ENCODE measurements around the gene CRHR2.

Gene CRHR2

DNA sequence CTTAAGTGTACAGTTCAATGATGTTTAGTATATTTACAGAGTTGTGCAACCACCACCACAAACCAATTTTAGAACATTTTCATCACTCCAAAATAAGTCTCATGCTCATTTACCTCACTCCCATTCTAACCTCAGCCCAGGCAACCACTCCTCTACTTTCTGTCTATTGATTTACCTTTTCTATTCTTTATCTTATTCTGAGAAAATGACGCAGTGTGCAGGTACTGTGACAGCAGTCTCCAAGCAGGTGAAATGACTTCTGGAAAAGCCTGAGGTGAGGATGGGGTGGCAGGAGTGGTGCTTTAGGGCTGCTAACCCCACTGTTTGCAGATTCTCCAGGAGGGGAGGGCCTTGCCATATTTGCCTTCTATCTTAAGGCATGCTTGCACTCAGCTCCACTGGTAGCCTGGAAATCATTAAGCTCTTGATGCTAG, 48.0 kb downstream of the CRHR2 start:
- TF ChIP-seq, protein P1, sequence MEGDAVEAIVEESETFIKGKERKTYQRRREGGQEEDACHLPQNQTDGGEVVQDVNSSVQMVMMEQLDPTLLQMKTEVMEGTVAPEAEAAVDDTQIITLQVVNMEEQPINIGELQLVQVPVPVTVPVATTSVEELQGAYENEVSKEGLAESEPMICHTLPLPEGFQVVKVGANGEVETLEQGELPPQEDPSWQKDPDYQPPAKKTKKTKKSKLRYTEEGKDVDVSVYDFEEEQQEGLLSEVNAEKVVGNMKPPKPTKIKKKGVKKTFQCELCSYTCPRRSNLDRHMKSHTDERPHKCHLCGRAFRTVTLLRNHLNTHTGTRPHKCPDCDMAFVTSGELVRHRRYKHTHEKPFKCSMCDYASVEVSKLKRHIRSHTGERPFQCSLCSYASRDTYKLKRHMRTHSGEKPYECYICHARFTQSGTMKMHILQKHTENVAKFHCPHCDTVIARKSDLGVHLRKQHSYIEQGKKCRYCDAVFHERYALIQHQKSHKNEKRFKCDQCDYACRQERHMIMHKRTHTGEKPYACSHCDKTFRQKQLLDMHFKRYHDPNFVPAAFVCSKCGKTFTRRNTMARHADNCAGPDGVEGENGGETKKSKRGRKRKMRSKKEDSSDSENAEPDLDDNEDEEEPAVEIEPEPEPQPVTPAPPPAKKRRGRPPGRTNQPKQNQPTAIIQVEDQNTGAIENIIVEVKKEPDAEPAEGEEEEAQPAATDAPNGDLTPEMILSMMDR (IDR thresholded peaks at IDR 0.05; ENCODE audit: low read depth, low read length, missing control alignments) = no peak
- H3K4me3 ChIP-seq (replicated peaks; ENCODE audit: low read depth, low read length) = no peak overlapping the region
- DNase-seq (ENCODE audit: extremely low read depth, low read depth) = no peak

DNA sequence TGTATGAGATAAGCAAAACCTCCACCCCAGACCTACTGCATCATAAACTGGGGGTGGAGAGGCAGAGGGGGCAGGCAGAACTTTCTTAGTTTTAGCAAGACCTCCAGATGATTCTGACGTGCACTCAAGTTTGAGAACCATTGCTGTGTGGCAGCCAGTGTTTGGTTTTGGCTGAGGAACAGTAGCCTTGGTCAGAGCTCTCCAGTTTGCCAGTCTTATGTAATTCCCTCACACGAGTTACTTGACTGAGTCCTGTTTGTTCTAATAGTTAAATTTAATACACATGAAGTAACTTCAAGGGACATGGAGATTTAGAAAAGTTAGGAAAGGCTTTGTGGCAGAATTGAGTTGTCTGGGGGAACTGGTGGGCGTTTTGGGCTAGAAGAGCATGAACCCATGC, 49.0 kb downstream of the CRHR2 start:
- TF ChIP-seq, protein P1 (IDR thresholded peaks at IDR 0.05; ENCODE audit: low read depth, low read length, missing control alignments) = no peak
- no peak for DNase-seq (ENCODE audit: extremely low read depth, low read depth)
- no peak overlapping the region for H3K4me3 ChIP-seq (replicated peaks; ENCODE audit: low read depth, low read length)

DNA sequence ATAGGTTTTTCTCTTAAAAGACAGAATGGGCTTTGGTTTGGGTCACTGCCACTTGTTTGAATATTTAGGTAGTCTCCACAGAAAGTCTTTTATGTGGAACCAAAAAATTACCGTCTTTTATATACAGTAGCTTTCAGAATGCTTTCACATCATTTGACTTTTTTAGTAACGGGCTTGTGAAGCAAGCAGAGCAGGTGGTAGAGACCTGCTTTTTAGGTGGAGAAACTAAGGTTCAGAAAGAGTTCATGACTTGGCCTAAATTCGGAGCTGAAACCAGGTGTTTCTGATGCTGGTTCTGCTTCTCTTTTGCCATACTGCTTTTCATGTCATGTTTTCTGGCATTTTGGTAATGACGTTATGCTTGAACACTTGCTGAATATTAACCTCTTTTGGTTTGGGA, 51.3 kb downstream of the CRHR2 start:
- TF ChIP-seq, protein P1 (IDR thresholded peaks at IDR 0.05; ENCODE audit: low read depth, low read length, missing control alignments) = no peak
- DNase-seq (ENCODE audit: extremely low read depth, low read depth) = no peak
- no peak overlapping the region for H3K4me3 ChIP-seq (replicated peaks; ENCODE audit: low read depth, low read length)

DNA sequence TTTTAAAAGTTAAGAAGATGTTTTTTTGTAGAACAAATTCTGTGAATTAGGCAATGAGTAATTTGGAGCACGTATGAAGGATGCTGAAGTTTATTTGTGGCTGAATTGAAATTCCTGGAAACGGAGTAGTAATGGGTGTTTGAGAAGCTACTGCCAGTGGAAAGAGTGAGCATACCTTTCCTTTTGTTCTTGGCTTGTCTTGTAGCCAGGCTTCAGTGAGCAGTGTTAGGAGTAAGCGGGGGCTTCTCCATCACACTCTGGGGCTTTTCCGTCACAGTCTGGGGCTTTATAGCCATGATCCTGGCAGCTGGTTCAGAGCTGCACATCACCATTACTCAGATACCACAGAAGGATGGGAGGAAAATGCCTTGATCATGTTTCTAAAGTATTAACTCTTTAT, 55.2 kb downstream of the CRHR2 start:
- DNase-seq (ENCODE audit: extremely low read depth, low read depth) = no peak
- TF ChIP-seq, protein P1 (IDR thresholded peaks at IDR 0.05; ENCODE audit: low read depth, low read length, missing control alignments) = no peak
- no peak overlapping the region for H3K4me3 ChIP-seq (replicated peaks; ENCODE audit: low read depth, low read length)

DNA sequence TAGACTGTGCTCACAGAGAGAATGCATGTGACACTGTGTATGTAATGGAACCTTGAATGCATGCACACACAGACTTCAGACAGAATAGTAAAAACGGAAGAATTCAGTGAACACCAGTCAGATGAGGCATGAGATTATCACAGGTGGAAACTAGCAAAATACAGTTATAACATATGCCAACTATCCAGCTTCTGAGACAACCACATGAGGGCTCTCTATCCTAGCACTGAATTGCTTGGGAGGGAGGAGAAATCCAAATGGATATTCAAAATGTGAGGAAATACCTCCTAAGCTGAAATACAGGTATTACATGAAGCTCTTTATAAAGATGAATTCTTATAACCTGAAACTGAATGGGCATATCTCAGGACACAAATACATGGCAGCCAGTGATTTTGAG, 57.0 kb downstream of the CRHR2 start:
- H3K4me3 ChIP-seq (replicated peaks; ENCODE audit: low read depth, low read length) = no peak overlapping the region
- no peak for DNase-seq (ENCODE audit: extremely low read depth, low read depth)
- TF ChIP-seq, protein P1 (IDR thresholded peaks at IDR 0.05; ENCODE audit: low read depth, low read length, missing control alignments) = no peak

DNA sequence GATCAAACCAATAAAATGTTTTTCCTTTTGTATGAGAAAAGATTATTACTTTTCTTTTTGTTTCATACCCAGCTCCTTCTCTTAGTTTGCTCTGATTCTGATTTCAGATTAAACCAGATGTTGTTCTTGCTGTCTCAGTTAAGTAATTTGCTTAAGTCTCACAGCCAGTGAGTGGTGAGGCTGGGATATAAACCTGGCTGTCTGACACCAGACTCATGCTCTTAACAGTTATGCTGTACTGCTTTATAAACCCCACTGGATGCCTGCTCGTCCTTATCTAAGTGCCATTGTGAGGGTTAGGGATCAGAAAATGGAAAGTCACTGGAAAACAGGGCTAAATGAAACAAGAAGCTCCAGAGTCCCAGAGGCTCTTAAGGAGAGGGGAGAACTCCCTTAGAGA, 63.3 kb downstream of the CRHR2 start:
- H3K4me3 ChIP-seq (replicated peaks; ENCODE audit: low read depth, low read length) = no peak overlapping the region
- DNase-seq (ENCODE audit: extremely low read depth, low read depth) = no peak
- TF ChIP-seq, protein P1 (IDR thresholded peaks at IDR 0.05; ENCODE audit: low read depth, low read length, missing control alignments) = no peak

DNA sequence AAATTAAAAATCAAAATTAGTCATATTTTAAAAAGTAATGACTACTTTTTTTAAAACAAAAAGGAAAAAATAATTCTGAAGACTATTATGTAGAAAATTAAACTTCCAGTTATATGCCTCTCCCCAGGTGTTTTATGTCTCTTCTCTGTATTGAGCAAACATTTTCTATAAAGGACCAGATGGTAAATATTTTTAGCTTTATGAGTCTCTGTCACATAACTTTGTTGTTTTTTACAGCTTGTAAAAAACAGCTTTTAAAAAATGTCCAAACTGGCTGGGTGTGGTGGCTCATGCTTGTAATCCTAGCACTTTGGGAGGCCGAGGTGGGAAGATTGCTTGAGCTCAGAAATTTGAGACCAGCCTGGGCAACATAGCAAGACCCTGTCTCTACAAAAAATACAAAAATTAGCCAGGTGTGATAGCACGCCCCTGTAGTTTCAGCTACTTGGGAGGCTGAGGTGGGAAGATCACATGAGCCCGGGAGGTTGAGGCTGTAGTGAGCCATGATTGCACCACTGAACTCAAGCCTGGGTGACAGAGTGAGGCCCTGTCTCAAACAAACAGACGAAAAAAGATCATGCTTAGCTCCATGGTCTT, 64.1 kb downstream of the CRHR2 start:
- no peak for DNase-seq (ENCODE audit: extremely low read depth, low read depth)
- TF ChIP-seq, protein P1 (IDR thresholded peaks at IDR 0.05; ENCODE audit: low read depth, low read length, missing control alignments) = no peak
- H3K4me3 ChIP-seq (replicated peaks; ENCODE audit: low read depth, low read length) = no peak overlapping the region

Measured in HFF-Myc (cell line).